HG02840 (cell line): Measurements from ENCODE around the gene FLOT2.
"Not testable (repeated sequence)": the region's sequence is repeated elsewhere in the genome, so short reads cannot be mapped to it uniquely, and the experiment has no call there.

ENCODE experiments used
- ATAC-seq: cut with Tn5 transposase; IDR thresholded peaks from one replicate; pipeline ENCODE4 v1.9.1; 2021; ENCODE audit warnings: mild to moderate bottlenecking, moderate library complexity, moderate number of reproducible peaks; ENCODE audit not compliant: unreplicated experiment, low FRiP score

Gene FLOT2

GRCh38 chr17:28896884-28897768, at the start of gene FLOT2:
Gene FLOT2, minus strand, starts transcription at chr17:28897733. Its CDS starts 159 bp downstream, at chr17:28897574.
- ATAC-seq, result no peak

GRCh38 chr17:28946239-28946638, 48.7 kb upstream of the FLOT2 start:
- ATAC-seq, result no peak

GRCh38 chr17:28944862-28945741, 47.6 kb upstream of the FLOT2 start:
- ATAC-seq, result no peak

- no peak for ATAC-seq
These were observed 46.8 kb upstream of the FLOT2 start for GRCh38 chr17:28944343-28944742.

- no peak for ATAC-seq
These were observed 45.4 kb upstream of the FLOT2 start for GRCh38 chr17:28942925-28943324.

- ATAC-seq, result no peak
These were observed 43.7 kb upstream of the FLOT2 start for GRCh38 chr17:28941251-28941650.

- no peak for ATAC-seq
These were observed 43.1 kb upstream of the FLOT2 start for GRCh38 chr17:28940675-28941074.

- ATAC-seq, result no peak
These were observed 42.6 kb upstream of the FLOT2 start for GRCh38 chr17:28940142-28940541.

GRCh38 chr17:28938552-28938951, 41.0 kb upstream of the FLOT2 start:
- ATAC-seq, result no peak

- ATAC-seq, result no peak
These were observed 39.7 kb upstream of the FLOT2 start for GRCh38 chr17:28937044-28937729.

- ATAC-seq, result no peak
These were observed 38.4 kb upstream of the FLOT2 start for GRCh38 chr17:28935744-28936460.

GRCh38 chr17:28934508-28934907, 37.0 kb upstream of the FLOT2 start:
- not testable (repeated sequence) for ATAC-seq

GRCh38 chr17:28929787-28930186, 32.3 kb upstream of the FLOT2 start:
- ATAC-seq, result no peak

- ATAC-seq, result no peak
These were observed 30.5 kb upstream of the FLOT2 start for GRCh38 chr17:28928061-28928460.

GRCh38 chr17:28926786-28927185, 29.3 kb upstream of the FLOT2 start:
- no peak for ATAC-seq

GRCh38 chr17:28926366-28926765, 28.8 kb upstream of the FLOT2 start:
- no peak for ATAC-seq

- ATAC-seq, result no peak
These were observed 28.4 kb upstream of the FLOT2 start for GRCh38 chr17:28925912-28926365.

- no peak for ATAC-seq
These were observed 22.7 kb upstream of the FLOT2 start for GRCh38 chr17:28920201-28920600.

- no peak for ATAC-seq
These were observed 20.8 kb upstream of the FLOT2 start for GRCh38 chr17:28918295-28918694.

GRCh38 chr17:28917465-28917864, 19.9 kb upstream of the FLOT2 start:
- no peak for ATAC-seq
